Central memory CD8-positive, alpha-beta T cell (primary cell): ENCODE measurements around the gene PPFIBP1.
A peak's percentile ranks its signal among the peaks of the same experiment; 100 is the strongest.

Experiments
- ATAC-seq: fragments of 150-1000 bp; cut with Tn5 transposase; replicated peaks from 2 replicates; pipeline ENCODE4 v1.10.0; 2022; ENCODE audit warnings: mild to moderate bottlenecking, moderate FRiP score, moderate number of reproducible peaks; ENCODE audit not compliant: poor library complexity, severe bottlenecking; ENCODE audit errors: extremely low read depth
- DNase-seq, 2 donors: peaks; one replicate each; pipeline ENCODE4 v3.0.0; 2021; ENCODE audit warnings: low spot score in 2 of 2
- H3K27ac Mint-ChIP-seq: one replicate; pipeline ENCODE4 v1.8.0; 2022; ENCODE audit warnings: low read depth, mild to moderate bottlenecking, moderate library complexity, mixed read lengths
- H3K27me3 Mint-ChIP-seq: one replicate; pipeline ENCODE4 v1.8.0; 2022; ENCODE audit warnings: mixed read lengths
- H3K36me3 Mint-ChIP-seq: one replicate; pipeline ENCODE4 v1.8.0; 2022; ENCODE audit warnings: mild to moderate bottlenecking, moderate library complexity, mixed read lengths; ENCODE audit not compliant: insufficient read depth
- H3K4me1 Mint-ChIP-seq: one replicate; pipeline ENCODE4 v1.8.0; 2022; ENCODE audit warnings: mixed read lengths
- H3K4me3 Mint-ChIP-seq: one replicate; pipeline ENCODE4 v1.8.0; 2022; ENCODE audit warnings: mild to moderate bottlenecking, moderate library complexity, mixed read lengths
- H3K9me3 Mint-ChIP-seq: one replicate; pipeline ENCODE4 v1.8.0; 2022; ENCODE audit warnings: mixed read lengths

Gene PPFIBP1

DNA sequence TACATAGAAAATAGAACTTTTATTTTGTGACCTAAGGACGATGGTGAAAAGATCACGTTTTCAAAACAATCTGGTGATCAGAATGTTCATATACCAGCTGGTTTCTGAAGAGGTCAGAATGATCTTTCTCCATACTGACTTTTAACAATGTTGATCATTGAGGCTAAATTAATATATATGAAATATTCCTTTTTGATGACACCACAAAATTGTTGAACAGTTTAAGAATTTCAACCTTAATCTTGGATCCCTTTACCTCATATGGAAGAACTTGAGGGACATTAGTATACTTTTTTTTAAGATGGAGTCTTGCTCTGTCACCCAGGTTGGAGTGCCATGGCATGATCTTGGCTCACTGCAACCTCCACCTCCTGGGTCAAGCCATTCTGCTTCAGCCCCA lies 169.4 kb downstream of the PPFIBP1 start:
- DNase-seq (no peak), ATAC-seq (no peak)
- no peaks in the 10 kb centered on the region for H3K4me1 Mint-ChIP-seq
- H3K27me3 Mint-ChIP-seq, result no peaks in the 10 kb centered on the region
- no peak overlapping the region for H3K27ac Mint-ChIP-seq
- H3K4me3 Mint-ChIP-seq, result no peak overlapping the region
- H3K36me3 Mint-ChIP-seq, result peaks cover 5% of the 10 kb centered on the region
- no peaks in the 10 kb centered on the region for H3K9me3 Mint-ChIP-seq

- Mint-ChIP-seq H3K27ac (no peak overlapping the region), H3K36me3 (peaks cover 2% of the 10 kb centered on the region), H3K4me1 (no peaks in the 10 kb centered on the region), H3K9me3 (no peaks in the 10 kb centered on the region), H3K4me3 (no peak overlapping the region), H3K27me3 (no peaks in the 10 kb centered on the region)
- ATAC-seq, result no peak
- no peak for DNase-seq
Observed at GRCh38 chr12:27695556-27696292, 171.7 kb downstream of the PPFIBP1 start.

GRCh38 chr12:27696293-27696652 lies 172.3 kb downstream of the PPFIBP1 start, which contains the start of gene REP15:
Gene REP15 (plus strand): TSS chr12:27696447. CDS start chr12:27696563, 116 bp downstream.
- Mint-ChIP-seq H3K36me3 (peaks cover 2% of the 10 kb centered on the region), H3K27ac (no peak within 1 kb of the TSS)

GRCh38 chr12:27696864-27697564 lies 173.0 kb downstream of the PPFIBP1 start:
- Mint-ChIP-seq H3K27ac (no peak overlapping the region), H3K4me1 (no peaks in the 10 kb centered on the region), H3K27me3 (no peaks in the 10 kb centered on the region), H3K9me3 (no peaks in the 10 kb centered on the region), H3K36me3 (peaks cover 2% of the 10 kb centered on the region), H3K4me3 (no peak overlapping the region)
- no peak for DNase-seq
- no peak for ATAC-seq

More at GRCh38 chr12:27696293-27696652, 172.3 kb downstream of the PPFIBP1 start, which contains the start of gene REP15:
- Mint-ChIP-seq H3K4me3 (no peak within 1 kb of the TSS), H3K9me3 (no peaks in the 10 kb centered on the region), H3K4me1 (no peaks in the 10 kb centered on the region), H3K27me3 (no peaks in the 10 kb centered on the region)
- DNase-seq (no peak), ATAC-seq (no peak)

DNA sequence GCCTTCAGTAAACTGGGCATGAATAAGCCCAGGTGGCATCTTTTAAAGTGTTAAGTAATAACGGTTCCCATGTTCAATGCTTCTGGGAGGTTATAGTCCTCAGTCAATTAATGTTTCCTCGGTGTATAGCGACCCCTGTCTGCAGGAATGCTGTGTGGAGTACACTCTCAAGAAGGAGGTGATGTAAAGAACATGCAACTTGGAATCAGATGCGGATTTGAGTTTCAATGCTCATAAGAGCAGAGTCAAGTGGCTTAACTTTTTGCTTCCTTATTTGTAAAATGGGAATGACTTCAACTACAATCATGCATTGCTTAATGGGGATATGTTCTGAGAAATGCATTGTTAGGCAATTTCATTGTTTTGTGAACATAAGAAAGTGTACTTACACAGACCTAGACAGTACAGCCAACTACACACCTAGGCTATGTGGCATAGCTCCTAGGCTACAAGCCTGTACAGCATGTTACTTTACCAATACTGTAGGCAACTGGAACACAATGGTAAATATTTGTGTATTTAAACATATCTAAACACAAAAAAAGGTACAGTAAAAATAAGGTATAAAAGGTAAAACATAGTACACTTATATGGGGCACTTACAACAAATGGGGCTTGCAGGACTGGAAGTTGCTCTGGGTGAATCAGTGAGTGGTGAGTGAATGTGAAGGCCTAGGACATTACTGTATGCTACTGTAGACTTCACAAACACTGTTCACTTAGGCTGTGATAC lies 179.9 kb downstream of the PPFIBP1 start:
- Mint-ChIP-seq H3K4me1 (no peaks in the 10 kb centered on the region), H3K9me3 (no peaks in the 10 kb centered on the region), H3K4me3 (no peak overlapping the region), H3K27ac (no peak overlapping the region), H3K27me3 (no peaks in the 10 kb centered on the region), H3K36me3 (no peaks in the 10 kb centered on the region)
- ATAC-seq (peak; percentile 84), DNase-seq (peak; percentile 27 to 34)

- H3K9me3 Mint-ChIP-seq, result no peaks in the 10 kb centered on the region
- H3K27ac Mint-ChIP-seq, result no peak overlapping the region
- ATAC-seq (no peak), DNase-seq (no peak)
- H3K4me3 Mint-ChIP-seq, result no peak overlapping the region
- H3K4me1 Mint-ChIP-seq, result no peaks in the 10 kb centered on the region
- no peaks in the 10 kb centered on the region for H3K36me3 Mint-ChIP-seq
- no peaks in the 10 kb centered on the region for H3K27me3 Mint-ChIP-seq
Observed at GRCh38 chr12:27705263-27705662, 181.3 kb downstream of the PPFIBP1 start.

- DNase-seq (no peak), ATAC-seq (no peak)
- Mint-ChIP-seq H3K9me3 (no peaks in the 10 kb centered on the region), H3K36me3 (peaks cover 12% of the 10 kb centered on the region), H3K27ac (no peak overlapping the region), H3K4me1 (peaks cover 12% of the 10 kb centered on the region), H3K27me3 (no peaks in the 10 kb centered on the region), H3K4me3 (no peak overlapping the region)
Observed at GRCh38 chr12:27707216-27707615, 183.2 kb downstream of the PPFIBP1 start.

DNA sequence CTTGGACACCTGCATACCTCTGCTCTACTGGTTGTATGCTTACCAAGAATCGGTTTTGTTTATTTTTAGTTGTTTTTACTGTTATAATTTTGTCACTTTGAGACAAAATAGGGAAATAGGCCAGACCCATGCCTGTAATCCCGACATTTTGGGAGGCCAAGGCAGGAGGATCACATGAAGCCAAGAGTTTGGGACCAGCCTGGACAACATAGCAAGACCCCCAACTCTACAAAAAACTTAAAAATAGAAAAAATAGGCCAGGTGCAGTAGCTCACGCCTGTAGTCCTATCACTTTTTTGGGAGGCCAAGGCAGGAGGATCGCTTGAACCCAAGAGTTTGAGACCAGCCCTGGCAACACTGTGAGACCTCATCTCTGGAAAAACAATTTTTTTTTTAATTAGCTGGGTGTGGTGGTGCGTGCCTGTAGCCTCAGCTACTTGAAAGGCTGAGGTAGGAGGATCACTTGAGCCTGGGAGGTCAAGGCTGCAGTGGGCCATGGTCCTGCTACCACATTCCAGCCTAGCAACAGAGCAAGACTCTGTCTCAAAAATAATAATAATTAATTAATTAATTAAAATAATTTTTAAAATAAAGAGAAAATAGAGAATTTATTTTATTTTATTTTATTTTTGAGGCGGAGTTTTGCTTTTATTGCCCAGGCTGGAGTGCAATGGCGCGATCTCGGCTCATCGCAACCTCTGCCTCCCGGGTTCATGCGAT lies 185.4 kb downstream of the PPFIBP1 start:
- Mint-ChIP-seq H3K36me3 (peaks cover 12% of the 10 kb centered on the region), H3K27me3 (no peaks in the 10 kb centered on the region), H3K27ac (peak overlapping the region; percentile 92), H3K4me1 (peaks cover 24% of the 10 kb centered on the region), H3K4me3 (peak overlapping the region; percentile 91), H3K9me3 (no peaks in the 10 kb centered on the region)
- ATAC-seq (no peak), DNase-seq (no peak)

GRCh38 chr12:27709932-27710591 lies 186.1 kb downstream of the PPFIBP1 start:
- peaks cover 24% of the 10 kb centered on the region for H3K4me1 Mint-ChIP-seq
- ATAC-seq, result peak; percentile 40
- H3K27ac Mint-ChIP-seq, result peak overlapping the region; percentile 92
- peak overlapping the region; percentile 91 for H3K4me3 Mint-ChIP-seq
- H3K27me3 Mint-ChIP-seq, result no peaks in the 10 kb centered on the region
- DNase-seq, result peak in 1 of 2 donors; percentile 18
- H3K36me3 Mint-ChIP-seq, result peaks cover 12% of the 10 kb centered on the region
- no peaks in the 10 kb centered on the region for H3K9me3 Mint-ChIP-seq

- H3K36me3 Mint-ChIP-seq, result peaks cover 12% of the 10 kb centered on the region
- H3K9me3 Mint-ChIP-seq, result no peaks in the 10 kb centered on the region
- peak within 1 kb of the TSS; percentile 92 for H3K27ac Mint-ChIP-seq
- no peaks in the 10 kb centered on the region for H3K27me3 Mint-ChIP-seq
- H3K4me1 Mint-ChIP-seq, result peaks cover 24% of the 10 kb centered on the region
- H3K4me3 Mint-ChIP-seq, result peak within 1 kb of the TSS; percentile 91
- DNase-seq (peak; percentile 86), ATAC-seq (peak; percentile 97)
Observed at GRCh38 chr12:27710592-27711316, 186.7 kb downstream of the PPFIBP1 start, which contains the start of gene MRPS35. Gene MRPS35 (plus strand): TSS chr12:27710832. CDS start chr12:27710844, 12 bp downstream.

DNA sequence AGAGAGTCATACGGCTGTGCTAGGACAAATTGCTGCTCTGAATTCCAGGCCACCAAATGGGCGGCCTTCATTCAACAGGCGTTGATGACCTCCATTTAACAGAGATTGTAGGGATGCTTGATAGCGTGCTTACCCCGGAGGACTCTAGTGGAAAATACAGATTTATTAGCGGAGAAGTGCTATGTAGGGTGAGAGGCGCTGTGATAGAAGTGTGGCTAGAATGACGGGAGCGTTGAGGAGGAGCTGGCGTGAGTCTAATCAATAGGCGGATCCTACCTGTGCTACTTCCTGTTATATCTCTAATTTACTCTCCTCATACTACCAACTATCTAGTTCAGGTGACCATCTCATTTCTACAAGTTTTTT lies 187.3 kb downstream of the PPFIBP1 start:
- Mint-ChIP-seq H3K27me3 (no peaks in the 10 kb centered on the region), H3K4me3 (peak overlapping the region; percentile 91), H3K4me1 (peaks cover 24% of the 10 kb centered on the region), H3K27ac (peak overlapping the region; percentile 92), H3K36me3 (peaks cover 14% of the 10 kb centered on the region), H3K9me3 (no peaks in the 10 kb centered on the region)
- DNase-seq (no peak), ATAC-seq (peak; percentile 17)
